GM10266 (cell line): ENCODE results near the gene TFPI.
"Not testable (repeated sequence)": the region's sequence is repeated elsewhere in the genome, so short reads cannot be mapped to it uniquely, and the experiment has no call there.

Source experiments
- DNase-seq: peaks from one replicate; pipeline ENCODE4 v3.0.0; 2012; ENCODE audit errors: extremely low spot score
- TF ChIP-seq, protein P1 (sequence below): IDR thresholded peaks from 2 replicates; pipeline ENCODE4 v1.5.1; 2012; ENCODE audit warnings: mild to moderate bottlenecking, low read depth; ENCODE audit not compliant: control insufficient read depth, insufficient read depth; ENCODE audit errors: missing control alignments

The TFPI gene

DNA sequence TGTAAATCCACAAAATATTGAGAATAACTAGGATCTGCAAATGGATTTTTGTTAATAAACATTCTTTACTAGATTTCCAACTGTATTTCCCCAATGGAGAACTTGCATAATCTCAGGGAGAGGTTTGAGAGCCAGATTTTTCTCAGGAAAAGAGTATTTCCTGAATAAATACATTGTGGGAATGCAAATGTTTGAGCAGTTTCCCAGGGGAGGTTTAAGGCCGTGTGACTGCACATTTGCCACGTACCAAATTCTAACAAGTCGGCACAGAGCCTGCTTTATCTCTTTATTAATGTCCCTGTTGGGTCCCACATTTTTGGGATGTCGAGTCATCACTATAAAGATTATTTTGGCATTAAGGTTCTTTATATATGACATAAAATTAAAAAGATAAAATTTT is 27.0 kb downstream of the TFPI start:
- no peak for DNase-seq
- TF ChIP-seq, protein P1, sequence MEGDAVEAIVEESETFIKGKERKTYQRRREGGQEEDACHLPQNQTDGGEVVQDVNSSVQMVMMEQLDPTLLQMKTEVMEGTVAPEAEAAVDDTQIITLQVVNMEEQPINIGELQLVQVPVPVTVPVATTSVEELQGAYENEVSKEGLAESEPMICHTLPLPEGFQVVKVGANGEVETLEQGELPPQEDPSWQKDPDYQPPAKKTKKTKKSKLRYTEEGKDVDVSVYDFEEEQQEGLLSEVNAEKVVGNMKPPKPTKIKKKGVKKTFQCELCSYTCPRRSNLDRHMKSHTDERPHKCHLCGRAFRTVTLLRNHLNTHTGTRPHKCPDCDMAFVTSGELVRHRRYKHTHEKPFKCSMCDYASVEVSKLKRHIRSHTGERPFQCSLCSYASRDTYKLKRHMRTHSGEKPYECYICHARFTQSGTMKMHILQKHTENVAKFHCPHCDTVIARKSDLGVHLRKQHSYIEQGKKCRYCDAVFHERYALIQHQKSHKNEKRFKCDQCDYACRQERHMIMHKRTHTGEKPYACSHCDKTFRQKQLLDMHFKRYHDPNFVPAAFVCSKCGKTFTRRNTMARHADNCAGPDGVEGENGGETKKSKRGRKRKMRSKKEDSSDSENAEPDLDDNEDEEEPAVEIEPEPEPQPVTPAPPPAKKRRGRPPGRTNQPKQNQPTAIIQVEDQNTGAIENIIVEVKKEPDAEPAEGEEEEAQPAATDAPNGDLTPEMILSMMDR = no peak

DNA sequence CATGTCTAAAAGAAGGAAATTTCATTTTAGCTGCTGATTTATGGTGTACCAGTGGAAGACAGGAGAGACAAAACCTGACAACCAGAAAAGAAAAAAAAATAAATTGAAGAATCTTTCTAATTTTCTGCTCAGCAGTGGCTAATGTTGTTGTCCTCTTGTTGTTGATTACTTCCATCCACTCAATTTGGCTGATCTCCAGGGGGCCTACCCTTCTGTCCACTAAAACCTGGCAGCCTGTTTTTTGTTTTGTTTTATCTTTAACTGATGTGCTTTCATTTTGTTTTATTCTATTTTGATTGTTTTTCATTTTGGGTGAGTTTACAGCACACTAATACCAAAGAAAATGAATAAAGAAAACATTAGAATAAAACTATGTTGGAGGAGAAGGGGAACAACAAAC is 27.4 kb downstream of the TFPI start:
- no peak for DNase-seq
- TF ChIP-seq, protein P1 = no peak

DNA sequence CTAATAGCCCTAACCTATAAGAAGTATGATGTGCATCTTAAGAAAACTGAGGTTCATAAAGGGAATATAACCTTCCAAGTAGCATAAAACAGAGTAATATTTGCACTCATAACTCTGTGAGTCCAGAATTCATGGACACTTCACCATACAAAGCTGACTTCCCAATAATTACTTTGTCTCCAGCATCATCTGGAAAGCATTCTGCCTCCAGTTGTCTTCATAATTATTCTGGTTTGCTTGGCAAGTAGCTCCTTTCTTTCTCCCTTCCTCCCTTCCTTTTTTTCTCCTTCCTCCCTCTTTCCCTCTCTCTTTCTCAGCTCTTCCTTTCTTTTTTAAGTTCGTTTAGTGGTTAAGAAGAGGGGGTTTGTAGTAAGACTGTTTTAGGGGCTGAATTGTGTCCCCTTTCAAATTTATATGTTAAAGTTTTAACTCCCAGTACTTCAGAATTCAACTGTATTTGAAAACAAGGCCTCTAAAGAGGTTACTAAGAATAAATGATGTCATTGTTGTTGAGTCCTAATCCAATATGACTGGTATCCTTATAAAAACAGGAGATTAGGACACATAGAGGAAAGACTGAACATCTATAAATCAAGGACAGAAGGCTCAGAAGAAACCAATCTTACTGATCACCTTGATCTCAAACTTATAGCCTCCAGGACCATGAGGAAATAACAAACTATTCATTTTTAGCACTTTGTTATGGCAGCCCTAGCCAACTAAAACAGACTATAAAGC is 28.9 kb downstream of the TFPI start:
- DNase-seq = no peak
- TF ChIP-seq, protein P1 = no peak

DNA sequence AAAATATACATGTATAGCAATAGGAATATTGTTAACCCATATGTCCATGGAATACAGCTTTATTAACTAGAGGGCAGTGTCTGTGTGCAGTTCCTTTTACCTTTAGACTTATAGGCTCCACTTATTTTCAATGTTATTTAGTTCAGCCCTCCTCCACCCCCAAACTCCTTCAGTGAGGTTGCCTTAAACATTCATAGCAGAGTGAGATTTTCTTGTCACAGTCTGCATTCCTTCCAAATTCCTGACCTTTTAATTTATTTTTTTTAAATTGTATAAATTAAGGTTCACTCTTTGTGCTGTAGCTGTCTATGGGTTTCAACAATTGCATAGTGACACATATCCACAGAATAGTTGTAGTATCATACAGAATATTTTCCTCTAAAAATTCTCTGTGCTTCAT is 30.9 kb downstream of the TFPI start:
- TF ChIP-seq, protein P1 = no peak
- DNase-seq = no peak

DNA sequence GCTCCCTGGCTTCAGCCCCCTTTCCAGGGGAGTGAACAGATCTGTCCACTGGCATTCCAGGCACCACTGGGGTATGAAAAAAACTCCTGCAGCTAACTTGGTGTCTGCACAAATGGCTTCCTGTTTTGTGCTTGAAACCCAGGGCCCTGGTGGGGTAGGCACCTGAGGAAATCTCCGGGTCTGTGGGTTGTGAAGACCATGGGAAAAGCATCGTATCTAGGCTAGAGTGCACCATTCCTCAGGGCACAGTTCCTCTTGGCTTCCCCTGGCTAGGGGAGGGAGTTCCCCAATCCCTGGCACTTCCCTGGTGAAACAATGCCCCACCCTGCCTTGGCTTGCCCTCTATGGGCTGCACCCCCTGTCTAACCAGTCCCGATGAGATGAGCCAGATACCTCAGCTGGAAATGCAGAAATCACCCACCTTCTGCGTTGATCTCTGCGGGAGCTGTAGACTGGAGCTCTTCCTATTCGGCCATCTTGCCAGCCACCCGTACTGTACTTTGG is 34.1 kb downstream of the TFPI start:
- TF ChIP-seq, protein P1 = no peak
- DNase-seq = no peak

DNA sequence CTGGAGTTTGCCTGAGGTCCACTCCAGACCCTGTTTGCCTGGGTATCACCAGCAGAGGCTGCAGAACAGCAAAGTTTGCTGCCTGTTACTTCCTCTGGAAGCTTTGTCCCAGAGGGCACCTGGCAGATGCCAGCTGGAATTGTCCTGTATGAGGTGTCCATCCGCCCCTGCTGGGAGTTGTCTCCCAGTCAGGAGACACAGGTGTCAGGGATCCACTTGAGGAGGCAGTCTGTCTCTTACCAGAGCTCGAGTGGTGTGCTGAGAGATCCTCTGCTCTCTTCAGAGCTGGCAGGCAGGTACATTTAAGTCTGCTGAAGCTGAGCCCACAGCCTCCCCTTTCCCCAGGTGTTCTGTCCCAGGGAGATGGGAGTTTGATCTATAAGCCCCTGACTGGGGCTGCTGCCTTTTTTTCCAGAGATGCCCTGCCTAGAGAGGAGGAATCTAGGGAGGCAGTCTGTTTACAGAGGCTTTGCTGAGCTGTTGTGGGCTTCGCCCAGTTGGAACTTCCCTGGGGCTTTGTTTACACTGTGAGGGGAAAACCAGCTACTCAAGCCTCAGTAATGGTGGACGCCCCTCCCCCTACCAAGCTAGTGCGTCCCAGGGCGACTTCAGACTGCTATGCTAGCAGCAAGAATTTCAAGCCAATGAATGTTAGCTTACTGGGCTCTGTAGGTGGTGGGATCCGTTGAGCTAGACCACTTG is 34.7 kb downstream of the TFPI start:
- TF ChIP-seq, protein P1 = no peak
- no peak for DNase-seq

DNA sequence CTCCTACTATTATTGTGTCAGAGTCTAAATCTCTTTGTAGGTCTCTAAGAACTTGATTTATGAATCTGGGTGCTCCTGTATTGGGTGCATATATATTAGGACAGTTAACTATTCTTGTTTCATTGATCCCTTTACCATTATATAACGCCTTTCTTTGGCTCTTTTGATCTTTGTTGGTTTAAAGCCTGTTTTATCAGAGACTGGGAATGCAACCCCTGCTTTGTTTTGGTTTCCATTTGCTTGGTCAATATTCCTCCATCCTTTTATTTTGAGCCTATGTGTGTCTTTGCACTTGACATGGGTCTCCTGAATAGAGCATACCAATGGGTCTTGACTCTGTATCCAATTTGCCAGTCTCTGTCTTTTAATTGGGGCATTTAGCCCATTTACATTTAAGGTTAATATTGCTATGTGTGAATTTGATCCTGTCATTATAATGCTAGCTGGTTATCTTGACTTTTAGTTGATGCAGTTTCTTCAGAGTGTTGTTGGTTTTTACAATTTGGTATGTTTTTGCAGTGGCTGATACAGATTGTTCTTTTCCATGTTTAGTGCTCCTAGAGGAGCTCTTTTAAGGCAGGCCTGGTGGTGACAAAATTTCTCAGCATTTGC is 36.4 kb downstream of the TFPI start:
- not testable (repeated sequence) for DNase-seq

DNA sequence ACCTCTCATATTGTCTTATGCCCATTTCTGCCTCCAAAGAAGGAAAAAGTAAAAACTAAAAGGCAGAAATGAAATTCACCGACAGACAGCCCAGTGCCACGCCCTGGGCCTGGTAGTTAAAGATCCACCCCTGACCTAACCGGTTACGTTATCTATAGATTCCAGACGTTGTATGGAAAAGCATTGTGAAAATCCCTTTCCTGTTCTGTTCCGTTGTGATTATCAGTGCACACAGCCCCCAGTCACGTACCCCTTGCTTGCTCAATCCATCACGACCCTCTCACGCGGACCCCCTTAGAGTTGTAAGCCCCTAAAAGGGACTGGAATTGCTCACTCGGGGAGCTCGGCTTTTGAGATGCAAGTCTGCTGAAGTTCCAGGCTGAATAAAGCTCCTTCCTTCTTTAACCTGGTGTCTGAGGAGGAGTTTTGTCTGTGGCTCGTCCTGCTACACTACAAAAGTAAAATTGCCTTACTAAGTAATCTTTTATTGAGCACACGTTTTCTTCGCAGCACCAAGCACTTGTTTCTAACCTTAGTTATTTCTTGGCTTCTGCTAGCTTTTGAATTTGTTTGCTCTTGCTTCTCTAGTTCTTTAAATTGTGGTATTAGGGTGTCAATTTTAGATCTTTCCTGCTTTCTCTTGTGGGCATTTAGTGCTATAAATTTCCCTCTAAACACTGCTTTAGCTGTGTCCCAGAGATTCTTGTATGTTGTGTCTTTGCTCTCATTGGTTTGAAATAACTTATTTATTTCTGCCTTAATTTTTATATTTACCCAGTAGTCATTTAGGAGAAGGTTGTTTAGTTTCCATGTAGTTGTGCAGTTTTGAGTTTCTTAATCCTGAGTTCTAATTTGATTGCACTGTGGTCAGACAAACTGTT is 37.4 kb downstream of the TFPI start:
- not testable (repeated sequence) for DNase-seq
